Smooth muscle cell (in vitro differentiated cells): ENCODE measurements around the gene GPR17. TPM values are rescaled to one million over a fixed set of nuclear protein-coding genes. Genes with fewer than 3 reads are reported as not detected.

ENCODE experiments used
- DNase-seq: peaks from one replicate; lab custom pipeline; 2025; ENCODE audit not compliant: unreplicated experiment; lab: John Stamatoyannopoulos, UW
- H2AFZ ChIP-seq: fragments of 200-600 bp; sonication (generic); 2 replicates; pipeline ENCODE4 v1.6.0; 2016; ENCODE audit warnings: antibody characterized with exemption, low read depth, mild to moderate bottlenecking
- H3F3A ChIP-seq: fragments of 200-600 bp; sonication (generic); 2 replicates; pipeline ENCODE4 v1.6.0; 2017; ENCODE audit warnings: antibody characterized with exemption, low read depth
- H3K27ac ChIP-seq: fragments of 200-600 bp; sonication (generic); 2 replicates; pipeline ENCODE4 v1.5.1; 2016; ENCODE audit warnings: low read depth, mild to moderate bottlenecking
- H3K27me3 ChIP-seq: fragments of 200-600 bp; sonication (generic); 2 replicates; pipeline ENCODE4 v1.6.1; 2016; ENCODE audit warnings: low read depth, mild to moderate bottlenecking
- H3K36me3 ChIP-seq: fragments of 200-600 bp; sonication (generic); 2 replicates; pipeline ENCODE4 v1.5.1; 2016; ENCODE audit warnings: low read depth
- H3K4me1 ChIP-seq: fragments of 200-600 bp; sonication (generic); 2 replicates; pipeline ENCODE4 v1.5.1; 2016; ENCODE audit warnings: low read depth
- H3K4me2 ChIP-seq: fragments of 200-600 bp; sonication (generic); 2 replicates; pipeline ENCODE4 v1.6.0; 2016; ENCODE audit warnings: mild to moderate bottlenecking
- H3K4me3 ChIP-seq: fragments of 200-600 bp; sonication (generic); 2 replicates; pipeline ENCODE4 v1.5.1; 2016; ENCODE audit warnings: mild to moderate bottlenecking
- H3K79me2 ChIP-seq: fragments of 200-600 bp; sonication (generic); 2 replicates; pipeline ENCODE4 v1.6.0; 2016; ENCODE audit warnings: low read depth, mild to moderate bottlenecking
- H3K9ac ChIP-seq: fragments of 200-600 bp; sonication (generic); 2 replicates; pipeline ENCODE4 v1.6.0; 2016; ENCODE audit warnings: low read depth
- H3K9me3 ChIP-seq: fragments of 200-600 bp; sonication (generic); replicated peaks from 2 replicates; pipeline ENCODE4 v1.5.1; 2016; ENCODE audit warnings: low read depth
- H4K20me1 ChIP-seq: fragments of 200-600 bp; sonication (generic); 2 replicates; pipeline ENCODE4 v1.6.0; 2016; ENCODE audit warnings: low read depth
- CTCF ChIP-seq: fragments of 200-600 bp; sonication (generic); IDR thresholded peaks from 2 replicates; pipeline ENCODE4 v1.5.1; 2017; ENCODE audit warnings: borderline replicate concordance, mild to moderate bottlenecking, antibody characterized with exemption; ENCODE audit not compliant: insufficient read depth, poor library complexity, severe bottlenecking
- WGBS: methylation state at CpG from one replicate; pipeline ENCODE4 v1.1.7; 2016; ENCODE audit warnings: low lambda C conversion rate; 5-methylcytosine and 5-hydroxymethylcytosine counted together
- polyA plus RNA-seq: library from polyadenylated mRNA; unstranded; fragments of >200 nt; fragmentation: Nextera tagmentation; extraction: Ambion mirVana; gene quantifications from 2 replicates; pipeline ENCODE4 v1.2.1, GENCODE V29; 2016
- total RNA-seq: library from RNA; depleted of rRNA; stranded (reverse); fragments of >200 nt; gene quantifications from 2 replicates; pipeline ENCODE4 v1.2.3, GENCODE V29; 2014

Gene GPR17
- total and polyA plus RNA-seq, 2 experiments from 2014 or later = not detected

GRCh38 chr2:127676906-127677305, 31.0 kb downstream of the GPR17 start:
- no peaks in the 10 kb centered on the region for H3K36me3 ChIP-seq
- no peak overlapping the region for H3K9ac ChIP-seq
- peaks cover 7% of the 10 kb centered on the region for H3K4me1 ChIP-seq
- no peaks in the 10 kb centered on the region for H4K20me1 ChIP-seq
- no peak overlapping the region for H3K4me3 ChIP-seq
- WGBS = 92% methylated on average over 2 of the region's 2 CpGs
- H3K27ac ChIP-seq = no peak overlapping the region
- H3K9me3 ChIP-seq = no peaks in the 10 kb centered on the region
- H3K4me2 ChIP-seq = no peak overlapping the region
- no peak for DNase-seq
- no peak overlapping the region for H2AFZ ChIP-seq
- peaks cover 4% of the 10 kb centered on the region for H3F3A ChIP-seq
- peaks cover 13% of the 10 kb centered on the region for H3K27me3 ChIP-seq
- TF ChIP-seq CTCF = no peak
- no peaks in the 10 kb centered on the region for H3K79me2 ChIP-seq

DNA sequence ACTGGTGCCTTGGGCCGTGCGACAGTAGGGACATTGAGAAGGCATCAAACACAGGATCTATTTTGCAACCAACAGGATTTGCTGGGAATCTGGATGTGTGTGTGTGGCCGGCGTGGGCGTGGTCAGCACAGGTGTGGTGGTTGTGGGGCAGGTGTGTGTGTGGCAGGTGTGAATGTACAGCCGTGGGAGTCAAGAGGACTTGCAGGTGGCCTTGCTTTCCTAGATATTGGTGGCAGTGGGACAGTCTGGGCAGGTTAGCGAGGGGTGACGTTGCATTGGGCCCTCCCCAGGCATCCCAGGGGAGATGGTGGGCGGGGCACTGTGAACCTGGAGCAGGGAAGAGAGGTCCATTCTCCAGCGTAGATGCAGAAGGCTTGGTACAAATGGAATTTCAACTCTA, 32.6 kb downstream of the GPR17 start:
- 90% methylated on average over 10 of the region's 10 CpGs for WGBS
- Histone ChIP-seq H3F3A (peaks cover 10% of the 10 kb centered on the region), H3K4me2 (no peak overlapping the region)

DNA sequence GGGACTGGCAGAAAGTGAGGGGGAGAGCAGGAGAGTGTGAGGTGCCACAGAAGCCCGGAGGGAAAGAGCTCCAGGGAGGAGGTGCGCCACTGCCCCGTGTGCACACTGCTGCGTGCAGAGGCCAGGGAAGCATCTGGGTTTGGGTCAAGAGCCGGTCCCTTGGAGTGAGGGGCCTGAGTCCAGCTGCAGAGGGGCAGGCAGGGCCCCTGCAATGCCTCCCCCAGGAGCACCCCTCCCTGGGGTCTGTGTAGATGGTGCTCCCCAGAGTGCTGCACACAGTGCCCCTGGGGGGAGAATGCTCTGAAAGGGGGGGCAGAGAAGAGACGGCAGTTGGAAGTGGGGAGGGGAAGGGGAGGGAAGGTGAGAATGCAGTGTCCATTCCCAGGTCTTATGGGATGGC, 33.0 kb downstream of the GPR17 start:
- Histone ChIP-seq H3K27me3 (peaks cover 13% of the 10 kb centered on the region), H2AFZ (no peak overlapping the region), H3K79me2 (no peaks in the 10 kb centered on the region), H4K20me1 (no peaks in the 10 kb centered on the region), H3K4me2 (no peak overlapping the region), H3K9me3 (no peaks in the 10 kb centered on the region), H3F3A (peaks cover 12% of the 10 kb centered on the region), H3K4me3 (no peak overlapping the region), H3K4me1 (peaks cover 7% of the 10 kb centered on the region), H3K9ac (no peak overlapping the region), H3K27ac (no peak overlapping the region), H3K36me3 (no peaks in the 10 kb centered on the region)
- DNase-seq = no peak
- TF ChIP-seq CTCF = no peak
- WGBS = 89% methylated on average over 6 of the region's 6 CpGs

More for the DNA sequence above, 32.6 kb downstream of the GPR17 start:
- TF ChIP-seq CTCF = no peak
- no peaks in the 10 kb centered on the region for H3K9me3 ChIP-seq
- no peaks in the 10 kb centered on the region for H3K79me2 ChIP-seq
- DNase-seq = no peak
- H3K27ac ChIP-seq = no peak overlapping the region
- no peaks in the 10 kb centered on the region for H4K20me1 ChIP-seq
- H3K27me3 ChIP-seq = peaks cover 13% of the 10 kb centered on the region
- no peak overlapping the region for H3K4me3 ChIP-seq
- no peak overlapping the region for H2AFZ ChIP-seq
- H3K4me1 ChIP-seq = peaks cover 7% of the 10 kb centered on the region
- H3K9ac ChIP-seq = no peak overlapping the region
- no peaks in the 10 kb centered on the region for H3K36me3 ChIP-seq

GRCh38 chr2:127679680-127680361, 33.9 kb downstream of the GPR17 start:
- WGBS = 92% methylated on average over 15 of the region's 15 CpGs
- TF ChIP-seq CTCF = no peak
- H3F3A ChIP-seq = peaks cover 14% of the 10 kb centered on the region
- no peak overlapping the region for H3K4me3 ChIP-seq
- H3K36me3 ChIP-seq = no peaks in the 10 kb centered on the region
- no peaks in the 10 kb centered on the region for H4K20me1 ChIP-seq
- H2AFZ ChIP-seq = no peak overlapping the region
- H3K79me2 ChIP-seq = no peaks in the 10 kb centered on the region
- DNase-seq = no peak
- H3K4me2 ChIP-seq = no peak overlapping the region
- peaks cover 10% of the 10 kb centered on the region for H3K4me1 ChIP-seq
- peaks cover 13% of the 10 kb centered on the region for H3K27me3 ChIP-seq
- no peak overlapping the region for H3K9ac ChIP-seq
- no peaks in the 10 kb centered on the region for H3K9me3 ChIP-seq
- H3K27ac ChIP-seq = no peak overlapping the region
